Heart right ventricle (tissue), 16 donors: ENCODE data around the gene TRIM65. TPM values are rescaled to one million over a fixed set of nuclear protein-coding genes. Genes with fewer than 3 reads are reported as not detected.
"Not testable (repeated sequence)": the region's sequence is repeated elsewhere in the genome, so short reads cannot be mapped to it uniquely, and the experiment has no call there.

Source experiments
- ATAC-seq, 8 donors: fragments of 200-7000 bp; cut with Tn5 transposase; one replicate each; pipeline ENCODE4 v1.9.1; 2020; ENCODE audit warnings: mild to moderate bottlenecking in 8 of 8, moderate library complexity in 8 of 8, moderate number of reproducible peaks in 1 of 8
- DNase-seq, 2 donors: peaks; one replicate each; pipeline ENCODE4 v3.0.0-alpha.2; 2020
- H3K27ac ChIP-seq, 10 donors: fragments of 200-600 bp; sonication (generic) in 2 of 10; one replicate each; pipeline versions ENCODE4 v1.5.0 to v1.8.0; 2020 to 2022; ENCODE audit warnings: mild to moderate bottlenecking in 3 of 10
- H3K27me3 ChIP-seq, 7 donors: fragments of 200-600 bp; one replicate each; pipeline ENCODE4 v1.8.0; 2021 to 2022; ENCODE audit warnings: mild to moderate bottlenecking in 2 of 7
- H3K36me3 ChIP-seq, 9 donors: fragments of 200-600 bp; sonication (generic) in 1 of 9; one replicate each; pipeline versions ENCODE4 v1.5.0 to v1.8.0; 2020 to 2022; ENCODE audit warnings: mild to moderate bottlenecking in 2 of 9
- H3K4me1 ChIP-seq, 9 donors: fragments of 200-600 bp; sonication (generic) in 1 of 9; one replicate each; pipeline versions ENCODE4 v1.5.0 to v1.8.0; 2020 to 2022; ENCODE audit warnings: mild to moderate bottlenecking in 4 of 9
- H3K4me3 ChIP-seq, 10 donors: fragments of 200-600 bp; sonication (generic) in 2 of 10; one replicate each; pipeline versions ENCODE4 v1.5.0 to v1.8.0; 2020 to 2022; ENCODE audit warnings: mild to moderate bottlenecking in 7 of 10, moderate library complexity in 2 of 10
- H3K9me3 ChIP-seq, 11 donors: fragments of 200-600 bp in 10 of 11; sonication (generic) in 2 of 11; one replicate each; pipeline versions ENCODE4 v1.5.0 to v1.8.0; 2013 to 2022; ENCODE audit warnings: mild to moderate bottlenecking in 2 of 11, control low read depth in 1 of 11, moderate library complexity in 1 of 11
- CTCF ChIP-seq, 9 donors: fragments of 200-600 bp; sonication (generic) in 2 of 9; IDR thresholded peaks; one replicate each; pipeline versions ENCODE4 v1.5.0 to v1.8.0; 2021 to 2022; ENCODE audit warnings: antibody characterized with exemption in 9 of 9, mild to moderate bottlenecking in 5 of 9, moderate library complexity in 1 of 9
- WGBS, 2 donors: extraction: QIAGEN DNeasy Blood & Tissue Kit; methylation state at CpG; one replicate each; pipeline ENCODE4 v1.1.7; 2013; ENCODE audit warnings: inconsistent platforms in 1 of 2; 5-methylcytosine and 5-hydroxymethylcytosine counted together
- intact Hi-C, 10 donors: fragments of 100-400 bp; cut with DNase I; formaldehyde crosslinking; loops; one replicate each; pipeline versions ENCODE4 v1.11.1 to v1.14.2; 2022
- polyA plus RNA-seq, 2 donors: library from polyadenylated mRNA; stranded (reverse); fragments of 200-250 nt; gene quantifications; one replicate each; pipeline ENCODE4 v1.2.3, GENCODE V29; 2013
- total RNA-seq, 10 donors: library from RNA; stranded (reverse); fragmentation: NEBNext Ultra II Directional in 3 of 10; extraction: Animal tissue kit (Norgen Biotek cat#: 25700) in 3 of 10; gene quantifications; one replicate each; pipeline versions ENCODE4 v1.2.1 to v1.2.4, GENCODE V29; 2021 to 2023
- donor health status: Arrhythmogenic right ventricular cardiomyopathy.
- donor health status: ischemic (EF 13 %, LVEDD 7.1; RV severe dilation, severe dysfunction).
- donor health status: healthy with polysubstance abuse.
- donor health status: DM: no; HTN: yes; CAD: no.
- donor health status: DM: no; HTN: no; CAD: no.
- donor health status: ischemic (EF 25% LVEDD 6.9; RV normal size, moderate dysfunction).
- donor health status: ischemic (EF 25% LVEDD 5.7; RV mildly dilated, moderate dysfunction).
- donor health status: healthy.
- donor health status: DM: yes; HTN: yes; CAD: no.
- donor health status: Ischemic cardiomyopathy.
- donor health status: ischemic (EF 35%, LVEDD 5.7; RV mildly dilated, moderate dysfunction).
- donor health status: nonischemic (EF 11% LVEDD 7.7; RV severe dilation, severe dysfunction).
- donor health status: DM: yes; HTN: yes; CAD: no.
- donor health status: PGD.
- donor health status: ischemic (EF 29% LVEDD 5.4; RV normal size, mild dysfunction).
- donor health status: nonischemic (EF 23%, LVEDD 6.1; RV moderate dilation, normal function).

TRIM65 gene
- total and polyA plus RNA-seq, 12 donors, result 5.1 to 16.7 (median 8.9) TPM

- Histone ChIP-seq H3K27me3 (no peaks in the 10 kb centered on the region), H3K4me1 (peaks cover 11 to 48% (median 30%) of the 10 kb centered on the region in 9 donors), H3K27ac (no peak overlapping the region), H3K9me3 (no peaks in the 10 kb centered on the region), H3K36me3 (no peaks in the 10 kb centered on the region), H3K4me3 (no peak overlapping the region)
- no peak for TF ChIP-seq CTCF (IDR thresholded peaks at IDR 0.05)
- DNase-seq, result no peak
- WGBS, 2 donors, result 83% methylated on average over 9 of the region's 9 CpGs
- intact Hi-C loops, result no loop called here
- peak in 1 of 8 donors; percentile 61 for ATAC-seq
Measured at GRCh38 chr17:75861927-75862317, 34.8 kb downstream of the TRIM65 start.

- not testable (repeated sequence) for H3K36me3 ChIP-seq, DNase-seq, H3K4me3 ChIP-seq, H3K9me3 ChIP-seq, H3K27me3 ChIP-seq, ATAC-seq
- WGBS, 2 donors, result 92 to 93% methylated on average over 10 of the region's 10 CpGs
- Histone ChIP-seq H3K27ac (peak overlapping the region in 9 of 10 donors; percentile 60 to 89 (median 74)), H3K4me1 (peaks cover 4 to 49% (median 28%) of the 10 kb centered on the region in 9 donors)
- intact Hi-C loops, result loop anchor here in 2 of 10 donors (5.0 kb wide), 2 partner anchors 38 to 77 kb away; partner anchors contain the start of genes TRIM65 (in 2 of the 2) and UNK (in 1 of the 2)
Measured at GRCh38 chr17:75859358-75859757, 37.4 kb downstream of the TRIM65 start.

- H3K4me1 ChIP-seq, result peaks cover 19 to 69% (median 54%) of the 10 kb centered on the region in 9 donors
- ATAC-seq, result no peak
- H3K9me3 ChIP-seq, result no peaks in the 10 kb centered on the region
- DNase-seq, result no peak
- intact Hi-C loops, result loop anchor here in 2 of 10 donors (5.0 kb wide), 2 partner anchors 41 to 74 kb away; partner anchors contain the start of genes TRIM65 (in 2 of the 2) and UNK (in 1 of the 2)
- H3K27ac ChIP-seq, result peak overlapping the region; percentile 96 to 99 (median 98)
- 2 to 3% methylated on average over 24 of the region's 24 CpGs for WGBS, 2 donors
- peak in 2 of 9 donors; percentile 17 to 54 for TF ChIP-seq CTCF (IDR thresholded peaks at IDR 0.05)
- H3K27me3 ChIP-seq, result no peaks in the 10 kb centered on the region
- H3K36me3 ChIP-seq, result peaks cover 0 to 23% (median 0%) of the 10 kb centered on the region in 9 donors
- H3K4me3 ChIP-seq, result peak overlapping the region; percentile 79 to 97 (median 83)
Measured at GRCh38 chr17:75856062-75856756, 40.5 kb downstream of the TRIM65 start.

GRCh38 chr17:75855310-75856061 is 41.3 kb downstream of the TRIM65 start, which contains the start of gene WBP2:
Gene WBP2 (minus strand): TSS chr17:75855335. CDS start chr17:75855297, 38 bp downstream.
- peak; percentile 90 to 96 (median 93) for ATAC-seq
- Histone ChIP-seq H3K9me3 (no peaks in the 10 kb centered on the region), H3K27ac (peak within 1 kb of the TSS; percentile 96 to 99 (median 98)), H3K4me3 (peak within 1 kb of the TSS; percentile 79 to 97 (median 83)), H3K4me1 (peaks cover 27 to 76% (median 61%) of the 10 kb centered on the region in 9 donors), H3K36me3 (peaks cover 0 to 30% (median 7%) of the 10 kb centered on the region in 9 donors), H3K27me3 (no peaks in the 10 kb centered on the region)
- intact Hi-C loops, result loop anchor here in 5 of 10 donors (1.0 to 5.0 kb wide), 6 partner anchors 23 to 73 kb away; partner anchors contain the start of genes UNK (in 4 of the 5), TRIM65 (in 3 of the 5) and TRIM47 (in 1 of the 5)
- DNase-seq, result peak; percentile 94 to 99
- WGBS, 2 donors, result 0% methylated on average over 54 to 58 of the region's 58 CpGs
- TF ChIP-seq CTCF (IDR thresholded peaks at IDR 0.05), result peak in 8 of 9 donors; percentile 17 to 77 (median 53)
